K562 (cell line): Measurements from ENCODE around the gene STT3A. TPM values are rescaled to one million over a fixed set of nuclear protein-coding genes. Genes with fewer than 3 reads are reported as not detected.
A peak's percentile ranks its signal among the peaks of the same experiment; 100 is the strongest.

Experiments
- ATAC-seq: fragments of 200-7000 bp; cut with Tn5 transposase; 3 replicates; pipeline ENCODE4 v1.9.1; 2020; ENCODE audit warnings: moderate library complexity
- BruUV-seq: library from RNA; stranded (reverse); fragments of 400-500 nt; replicated peaks from 2 replicates; lab custom pipeline; 2021; lab: Mats Ljungman, UMichigan
- CTCF ChIA-PET: fragments of 300-600 bp; formaldehyde crosslinking; extraction: SDS; loops from one replicate; lab custom pipeline; 2021; ENCODE audit warnings: low intra/inter-chr PET ratio; lab: Yijun Ruan, JAX
- POLR2A ChIA-PET: fragments of 300-600, 350-650 bp; sonication (Branson Sonifier 250); formaldehyde crosslinking; extraction: SDS; loops from one replicate; lab custom pipeline; 2021; ENCODE audit warnings: antibody characterized with exemption, inconsistent platforms; lab: Yijun Ruan, JAX
- DNase-seq, 4 experiments: peaks; one replicate each; pipeline versions ENCODE4 v3.0.0 to v3.0.0-alpha.2; 2011 to 2018; ENCODE audit warnings: low spot score in 3 of 4, mixed read lengths in 3 of 4; ENCODE audit errors: extremely low read depth in 1 of 4
- FAIRE-seq: peaks from 2 replicates; lab custom pipeline; 2011; peaks lifted over from hg19 to GRCh38; lab: Jason Lieb, UNC
- H2AFZ ChIP-seq: 2 replicates; pipeline ENCODE4 v1.6.0; 2011; ENCODE audit warnings: low read depth, low read length, control low read depth, inconsistent platforms
- H3K27ac ChIP-seq: fragments of 200-600 bp; 3 replicates; pipeline ENCODE4 v1.8.0; 2011; ENCODE audit warnings: low read depth, mild to moderate bottlenecking, control low read depth, inconsistent platforms, low read length, moderate library complexity, mixed read lengths; ENCODE audit errors: extremely low read depth
- H3K27me3 ChIP-seq, 2 experiments: fragments of 300-600 bp in 1 of 2; 2 replicates in 1 of 2; 3 replicates in 1 of 2; pipeline versions ENCODE4 v1.6.0 to v1.8.0; 2011; ENCODE audit warnings: inconsistent platforms in 2 of 2, low read length in 2 of 2, mild to moderate bottlenecking in 1 of 2, mixed read lengths in 1 of 2, moderate library complexity in 1 of 2; ENCODE audit not compliant: control insufficient read depth in 2 of 2, insufficient read depth in 2 of 2
- H3K36me3 ChIP-seq: fragments of 300-600 bp; 3 replicates; pipeline ENCODE4 v1.8.0; 2011; ENCODE audit warnings: mild to moderate bottlenecking, low read length, inconsistent platforms; ENCODE audit not compliant: control insufficient read depth, insufficient read depth
- H3K4me1 ChIP-seq, 2 experiments: fragments of 200-600 bp in 1 of 2; replicated peaks in 1 of 2; 2 replicates in 1 of 2; 3 replicates in 1 of 2; pipeline versions ENCODE4 v1.5.1 to v1.8.0; 2011; ENCODE audit warnings: inconsistent platforms in 2 of 2, low read length in 2 of 2, mild to moderate bottlenecking in 1 of 2, mixed read lengths in 1 of 2, moderate library complexity in 1 of 2; ENCODE audit not compliant: control insufficient read depth in 2 of 2, insufficient read depth in 2 of 2
- H3K4me2 ChIP-seq: 2 replicates; pipeline ENCODE4 v1.6.1; 2011; ENCODE audit warnings: low read length, control low read depth, inconsistent platforms, mixed read lengths; ENCODE audit not compliant: insufficient read depth
- H3K4me3 ChIP-seq: fragments of 200-600 bp; sonication (generic), shearing (Covaris generic); 2 replicates; pipeline ENCODE4 v1.5.1; 2016; ENCODE audit warnings: control low read depth, inconsistent platforms
- H3K79me2 ChIP-seq: fragments of 200-600 bp; 3 replicates; pipeline ENCODE4 v1.8.0; 2011; ENCODE audit warnings: low read length, inconsistent platforms; ENCODE audit not compliant: control insufficient read depth, insufficient read depth
- H3K9ac ChIP-seq, 2 experiments: 2 replicates each; pipeline versions ENCODE4 v1.6.0 to v1.6.1; 2011; ENCODE audit warnings: low read depth in 2 of 2, low read length in 2 of 2, control low read depth in 1 of 2, inconsistent platforms in 1 of 2, mild to moderate bottlenecking in 1 of 2, mixed read lengths in 1 of 2; ENCODE audit not compliant: insufficient read depth in 1 of 2
- H3K9me1 ChIP-seq: one replicate; pipeline ENCODE4 v1.6.0; 2011; ENCODE audit warnings: inconsistent platforms, mild to moderate bottlenecking, low read length, moderate library complexity; ENCODE audit not compliant: control insufficient read depth, insufficient read depth
- H3K9me3 ChIP-seq: replicated peaks from 2 replicates; pipeline ENCODE4 v1.5.1; 2011; ENCODE audit warnings: low read depth, low read length, inconsistent platforms; ENCODE audit not compliant: control insufficient read depth, insufficient read depth
- H4K20me1 ChIP-seq: replicated peaks from 2 replicates; pipeline ENCODE4 v1.6.1; 2011; ENCODE audit warnings: low read length, inconsistent platforms, mixed read lengths; ENCODE audit not compliant: control insufficient read depth, insufficient read depth
- ARID3B ChIP-seq: fragments of 250-450 bp; sonication (Bioruptor Pico); IDR thresholded peaks from 2 replicates; pipeline ENCODE4 v1.4.0; 2020; ENCODE audit warnings: borderline replicate concordance
- RNF2 ChIP-seq: sonication (generic); IDR thresholded peaks from 2 replicates; pipeline ENCODE4 v1.6.1; 2016
- TBP ChIP-seq: optimal IDR thresholded peaks from 2 replicates; pipeline ENCODE3; 2011; ENCODE audit warnings: low read depth, low read length, improper control_type of control experiment
- ZBTB2 ChIP-seq: fragments of 450-650 bp; IDR thresholded peaks from 2 replicates; pipeline ENCODE4 v1.6.1; 2016; ENCODE audit warnings: antibody characterized with exemption
- ZNF589 ChIP-seq: fragments of 200-800 bp; sonication (Bioruptor generic); IDR thresholded peaks from 2 replicates; pipeline ENCODE4 v1.6.1; 2016; ENCODE audit warnings: low read depth, missing genetic modification characterization, missing compliant biosample characterization
- ZNF740 ChIP-seq, 3 experiments: fragments of 200-800 bp in 1 of 3; sonication (Bioruptor generic) in 1 of 3; sonication (generic) in 1 of 3; formaldehyde crosslinking in 1 of 3; IDR thresholded peaks; 2 replicates each; pipeline versions ENCODE4 v1.6.1 to v1.8.0; 2016 to 2022; ENCODE audit warnings: mild to moderate bottlenecking in 2 of 3, missing compliant biosample characterization in 2 of 3, missing genetic modification characterization in 2 of 3, missing genetic modification reagents in 1 of 3
- ZNF766 ChIP-seq: fragments of 200-800 bp; sonication (Bioruptor generic); conservative IDR thresholded peaks from 2 replicates; pipeline ENCODE4 v1.6.1; 2016; ENCODE audit warnings: missing genetic modification characterization, missing compliant biosample characterization
- WGBS: fragments of 100-300 bp; shearing (Covaris generic); methylation state at CpG from one replicate; pipeline ENCODE4 v1.1.6; 2016; ENCODE audit warnings: low coverage, mixed read lengths; ENCODE audit not compliant: insufficient coverage; ENCODE audit errors: missing lambda C conversion rate; 5-methylcytosine and 5-hydroxymethylcytosine counted together
- in situ Hi-C: fragments of 300-500 bp; cut with MboI; formaldehyde crosslinking; loops from 4 replicates; pipeline ENCODE4 v1.15.0; 2018; ENCODE audit warnings: inconsistent platforms, mixed read lengths
- intact Hi-C: fragments of 100-400 bp; cut with micrococcal nuclease; formaldehyde crosslinking; loops from 2 replicates; pipeline ENCODE4 v1.14.2; 2022
- polyA plus RNA-seq, 8 experiments: library from polyadenylated mRNA; depleted of rRNA in 4 of 8; stranded (reverse) in 5 of 8; unstranded in 3 of 8; fragments of >200 nt; fragmentation: Nextera tagmentation in 2 of 8; fragmentation: Illumina TruSeq in 1 of 8; extraction: Ambion mirVana in 2 of 8; extraction: Trizol in 1 of 8; gene quantifications; 2 replicates each; pipeline versions ENCODE4 v1.2.1 to v1.2.3, GENCODE V29; 2011 to 2014; ENCODE audit warnings: inconsistent platforms in 1 of 8, missing spikeins in 1 of 8
- total RNA-seq, 7 experiments: library from RNA; depleted of rRNA in 6 of 7; stranded (reverse); fragments of >200 nt in 6 of 7; fragmentation: Illumina TruSeq in 2 of 7; extraction: Trizol in 2 of 7; gene quantifications; 2 replicates each; pipeline versions ENCODE4 v1.2.1 to v1.2.3, GENCODE V29; 2011 to 2021; ENCODE audit warnings: low replicate concordance in 1 of 7

STT3A gene
- total and polyA plus RNA-seq, 9 of the 15 experiments (the other 6 are each of a cell fraction or from before 2014, with no cell fraction given): 70.7 to 330 (median 192) TPM

GRCh38 chr11:125594958-125595357, 2.3 kb downstream of the STT3A start:
- in situ Hi-C loops: no loop called here
- FAIRE-seq: no peak

More at GRCh38 chr11:125594958-125595357, 2.3 kb downstream of the STT3A start:
- Histone ChIP-seq H3K27me3 (no peaks in the 10 kb centered on the region), H3K36me3 (peaks cover 49% of the 10 kb centered on the region), H3K9ac (peak overlapping the region; percentile 20 to 29; a peak in 2 of 4 replicates), H3K4me1 (peaks cover 9 to 17% of the 10 kb centered on the region in 2 experiments; a peak in 3 of 5 replicates), H3K4me3 (no peak overlapping the region), H3K4me2 (peak overlapping the region; percentile 47; the same call in 1 of the 2 replicates), H3K79me2 (peaks cover 73% of the 10 kb centered on the region), H4K20me1 (no peaks in the 10 kb centered on the region), H2AFZ (no peak overlapping the region), H3K27ac (no peak overlapping the region), H3K9me3 (no peaks in the 10 kb centered on the region), H3K9me1 (no peaks in the 10 kb centered on the region)
- ChIA-PET POLR2A (interaction anchor here (0.7 to 1.0 kb wide), 2 partner anchors 9 to 16 kb away, joined by 3 to 4 read pairs; no protein-coding TSS in a partner anchor), CTCF (no interaction called here)
- intact Hi-C loops: loop anchor here (5.0 kb wide), 1 partner anchor 32 kb away; the partner anchor contains the start of gene CHEK1
- no TSS peak for BruUV-seq
- 60% methylated on average over 1 of the region's 3 CpGs for WGBS
- DNase-seq (no peak), ATAC-seq (no peak)
- TF ChIP-seq RNF2 (no peak), ZNF740 (CRISPR knock-in tag; IDR thresholded peaks at IDR 0.05) (no peak), ZNF740 (tag; IDR thresholded peaks at IDR 0.05) (no peak), ZBTB2 (no peak), ZNF589 (CRISPR knock-in tag) (no peak), TBP (no peak), ARID3B (no peak), ZNF766 (CRISPR knock-in tag) (0 out of 2 replicates have a peak, but pooled peaks have one; percentile 4)
